B cell (primary cell): ENCODE measurements around the gene EVI5L.

Experiments
- EZH2 ChIP-seq: IDR thresholded peaks from 2 replicates; pipeline ENCODE4 v1.6.1; 2012; ENCODE audit warnings: borderline replicate concordance, low read depth, mild to moderate bottlenecking, moderate library complexity, low read length; ENCODE audit not compliant: insufficient read depth, poor library complexity, severe bottlenecking
- TF ChIP-seq, protein P1 (sequence below): fragments of 200-600 bp; IDR thresholded peaks from one replicate; pipeline ENCODE4 v1.8.0; 2022; ENCODE audit warnings: antibody characterized with exemption, mild to moderate bottlenecking

- TF ChIP-seq, protein P1, sequence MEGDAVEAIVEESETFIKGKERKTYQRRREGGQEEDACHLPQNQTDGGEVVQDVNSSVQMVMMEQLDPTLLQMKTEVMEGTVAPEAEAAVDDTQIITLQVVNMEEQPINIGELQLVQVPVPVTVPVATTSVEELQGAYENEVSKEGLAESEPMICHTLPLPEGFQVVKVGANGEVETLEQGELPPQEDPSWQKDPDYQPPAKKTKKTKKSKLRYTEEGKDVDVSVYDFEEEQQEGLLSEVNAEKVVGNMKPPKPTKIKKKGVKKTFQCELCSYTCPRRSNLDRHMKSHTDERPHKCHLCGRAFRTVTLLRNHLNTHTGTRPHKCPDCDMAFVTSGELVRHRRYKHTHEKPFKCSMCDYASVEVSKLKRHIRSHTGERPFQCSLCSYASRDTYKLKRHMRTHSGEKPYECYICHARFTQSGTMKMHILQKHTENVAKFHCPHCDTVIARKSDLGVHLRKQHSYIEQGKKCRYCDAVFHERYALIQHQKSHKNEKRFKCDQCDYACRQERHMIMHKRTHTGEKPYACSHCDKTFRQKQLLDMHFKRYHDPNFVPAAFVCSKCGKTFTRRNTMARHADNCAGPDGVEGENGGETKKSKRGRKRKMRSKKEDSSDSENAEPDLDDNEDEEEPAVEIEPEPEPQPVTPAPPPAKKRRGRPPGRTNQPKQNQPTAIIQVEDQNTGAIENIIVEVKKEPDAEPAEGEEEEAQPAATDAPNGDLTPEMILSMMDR, result no peak
- no peak for TF ChIP-seq EZH2
Measured at GRCh38 chr19:7868326-7868670, 38.3 kb downstream of the EVI5L start.
